ENCODE measurements around the gene HSD17B14.
"Not testable (repeated sequence)": the region's sequence is repeated elsewhere in the genome, so short reads cannot be mapped to it uniquely, and the experiment has no call there.

HSD17B14 gene

GRCh38 chr19:48867123-48867745 lies 30.9 kb upstream of the HSD17B14 start:
- DNase-seq: no peak

DNA sequence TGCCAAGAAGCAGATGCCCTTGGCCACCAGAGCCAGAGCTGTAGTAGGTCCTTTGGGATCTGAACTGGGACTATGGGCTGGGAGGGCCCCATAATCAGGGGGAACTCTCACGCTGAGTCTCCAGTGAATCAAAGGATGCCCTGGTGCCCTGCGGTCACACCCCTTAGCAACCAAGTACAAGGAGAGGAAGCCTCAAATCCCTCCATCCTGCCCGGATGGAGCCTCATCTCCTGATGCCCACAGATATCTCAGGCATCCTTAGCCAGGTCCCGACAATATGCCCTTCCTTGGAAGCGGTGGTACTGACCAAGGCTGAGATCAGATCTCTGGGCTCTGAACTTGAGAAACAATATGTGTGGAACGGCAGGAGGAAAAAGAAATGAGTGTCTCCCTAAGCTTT lies 30.4 kb upstream of the HSD17B14 start:
- no peak for DNase-seq

GRCh38 chr19:48862827-48863226 lies 26.5 kb upstream of the HSD17B14 start:
- no peak for DNase-seq

DNA sequence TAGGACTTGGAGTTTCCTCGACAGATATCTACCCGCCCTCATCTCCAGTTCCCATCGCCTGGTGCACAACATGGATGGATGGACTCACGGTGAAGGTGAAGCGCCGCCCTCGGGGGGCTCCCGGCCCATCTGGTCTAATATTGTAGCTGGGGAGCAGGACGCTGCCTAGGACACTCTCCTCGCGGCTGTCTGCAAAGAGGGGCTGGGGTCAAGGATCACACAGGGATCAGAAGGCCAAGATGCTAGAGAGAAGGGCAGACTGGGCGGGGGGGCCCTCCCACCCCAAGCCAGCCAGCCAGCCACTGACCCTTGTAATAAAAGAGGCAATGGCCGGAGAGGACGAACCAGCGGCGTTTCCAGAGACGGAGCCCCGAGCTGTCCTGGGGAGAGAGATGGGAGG lies 25.0 kb upstream of the HSD17B14 start:
- DNase-seq: no peak

DNA sequence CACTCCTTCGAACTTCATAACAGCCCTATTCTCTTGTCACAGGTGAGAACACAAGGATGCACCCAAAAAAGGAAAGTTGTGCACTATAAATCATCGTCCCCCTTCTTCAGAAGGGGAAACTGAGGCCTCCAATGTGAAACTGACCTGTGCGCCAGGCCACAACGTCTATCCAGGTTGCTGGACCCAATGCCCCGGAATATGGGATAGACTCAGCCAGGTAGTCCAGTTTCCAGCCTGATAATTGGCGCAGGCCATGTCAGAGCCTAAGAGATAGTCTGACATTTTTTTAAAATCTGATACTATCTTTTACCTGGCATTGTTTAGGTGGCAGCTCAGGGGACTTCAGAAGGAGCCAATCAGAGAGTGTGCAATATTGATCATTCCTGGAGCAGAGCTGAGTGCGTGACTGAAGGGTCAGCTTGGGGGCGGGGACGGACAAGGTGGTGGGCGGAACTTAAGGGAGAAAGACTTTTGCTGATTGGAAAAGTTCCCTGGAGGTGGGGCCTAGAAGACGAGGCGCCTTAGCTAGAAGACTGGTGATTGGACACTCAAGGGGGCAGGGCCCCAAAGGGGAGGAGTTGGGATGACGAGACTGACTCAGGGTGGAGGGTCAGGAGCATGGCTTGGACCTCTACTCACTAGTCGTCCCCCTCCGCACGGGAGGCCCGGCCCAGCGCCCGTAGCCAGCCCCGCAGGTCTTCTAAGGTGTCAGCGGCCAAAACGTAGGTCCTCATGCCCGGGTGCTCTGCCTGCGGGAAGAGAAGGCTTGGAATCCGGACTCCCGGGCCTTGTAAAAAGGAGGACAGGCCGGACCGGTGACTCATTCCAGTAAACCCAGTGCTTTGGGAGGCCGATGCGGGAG lies 23.7 kb upstream of the HSD17B14 start:
- no peak for DNase-seq

GRCh38 chr19:48858984-48859710 lies 22.9 kb upstream of the HSD17B14 start:
- DNase-seq: no peak

- no peak for DNase-seq
Observed at GRCh38 chr19:48856921-48857320, 20.6 kb upstream of the HSD17B14 start.

DNA sequence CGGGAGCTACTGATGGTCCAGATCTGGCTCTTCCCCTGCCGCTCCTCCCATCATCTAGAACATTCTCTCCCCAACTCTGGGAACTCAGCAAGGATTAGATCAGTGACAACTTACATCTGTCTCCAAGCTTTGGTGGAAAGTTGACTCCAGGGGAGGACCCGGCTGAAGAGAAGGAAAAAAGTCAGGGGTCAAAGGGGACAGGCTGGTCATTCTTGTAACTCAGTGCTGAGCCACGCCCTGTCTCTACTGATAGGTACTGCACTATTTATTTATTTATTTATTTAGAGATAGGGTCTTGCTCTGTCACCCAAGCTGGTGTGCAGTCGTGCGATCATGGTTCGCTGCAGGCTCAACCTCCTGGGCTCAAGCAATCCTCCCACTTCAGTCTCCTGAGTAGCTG lies 17.8 kb upstream of the HSD17B14 start:
- DNase-seq: no peak

- no peak for DNase-seq
Observed at GRCh38 chr19:48853483-48853882, 17.2 kb upstream of the HSD17B14 start.

- DNase-seq: no peak
Observed at GRCh38 chr19:48852292-48852691, 16.0 kb upstream of the HSD17B14 start.

- not testable (repeated sequence) for DNase-seq
Observed at GRCh38 chr19:48846659-48847058, 10.4 kb upstream of the HSD17B14 start.

- no peak for DNase-seq
Observed at GRCh38 chr19:48845384-48845783, 9.1 kb upstream of the HSD17B14 start.

DNA sequence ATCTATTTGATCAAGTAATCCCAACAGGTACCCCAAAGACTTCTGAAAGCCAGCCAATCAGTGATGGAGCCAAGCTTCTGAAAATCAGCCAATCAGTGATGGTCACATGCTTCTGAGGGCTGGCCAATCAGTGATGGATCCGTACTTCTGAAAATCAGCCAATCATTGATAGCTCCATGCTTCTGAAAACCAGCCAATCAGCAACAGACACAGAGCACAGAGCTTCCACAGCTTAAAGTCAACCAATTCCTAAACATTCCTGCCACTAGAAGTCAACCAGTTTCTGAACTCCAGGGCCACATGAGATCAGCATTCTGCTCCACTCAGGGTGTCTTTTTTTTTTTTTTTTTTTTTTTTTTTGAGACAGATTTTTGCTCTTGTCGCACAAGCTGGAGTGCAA lies 8.2 kb upstream of the HSD17B14 start:
- no peak for DNase-seq

- peak; percentile 51 to 62 for DNase-seq
Observed at GRCh38 chr19:48842789-48843162, 6.5 kb upstream of the HSD17B14 start.

- DNase-seq: no peak
Observed at GRCh38 chr19:48841571-48841970, 5.3 kb upstream of the HSD17B14 start.

DNA sequence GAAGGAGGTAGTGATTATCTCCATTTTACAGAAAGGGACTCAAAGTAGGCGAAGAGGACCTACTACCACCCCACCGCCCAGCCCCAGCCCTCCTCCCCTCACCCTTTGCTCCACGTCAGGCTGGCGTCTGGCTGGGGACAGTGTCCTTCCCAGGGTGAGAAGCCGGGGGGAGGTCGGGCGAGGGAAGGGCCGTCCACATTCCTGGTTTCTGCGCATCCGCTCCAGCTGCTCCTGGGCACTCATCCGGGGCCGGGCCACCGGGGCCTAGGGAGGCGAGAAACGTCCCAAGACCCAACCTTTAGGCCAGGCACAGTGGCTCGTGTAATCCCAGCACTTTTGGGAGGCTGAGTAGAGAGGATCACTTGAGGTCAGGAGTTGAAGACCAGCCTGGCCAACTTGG lies 4.8 kb upstream of the HSD17B14 start:
- no peak for DNase-seq

- DNase-seq: no peak
Observed at GRCh38 chr19:48837687-48838086, 1.4 kb upstream of the HSD17B14 start.

- DNase-seq: peak; percentile 32 to 54
Observed at GRCh38 chr19:48837051-48837524, 797 bp upstream of the HSD17B14 start.

- peak; percentile 88 to 89 for DNase-seq
Observed at GRCh38 chr19:48835734-48836088, 580 bp downstream of the HSD17B14 start.

DNA sequence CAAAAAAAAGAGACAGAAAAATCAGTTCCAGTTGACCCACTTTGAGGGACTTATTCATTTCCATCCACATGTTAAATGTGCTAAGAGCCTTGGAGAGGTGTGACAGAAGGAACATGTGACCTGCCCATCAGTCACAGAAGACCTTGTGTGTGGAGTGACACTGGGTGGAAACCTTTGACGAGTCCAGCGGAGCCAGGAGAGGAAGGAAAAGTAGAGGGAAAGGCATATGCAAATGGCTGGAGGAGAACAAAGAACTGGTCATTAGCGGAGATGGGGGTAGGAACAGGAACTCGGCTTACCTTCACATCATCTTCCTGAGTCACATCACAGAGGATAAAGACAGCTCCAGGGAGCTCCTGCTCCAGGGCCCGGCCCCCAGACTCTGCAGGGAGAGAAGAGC lies 2.3 kb downstream of the HSD17B14 start:
- DNase-seq: no peak

- DNase-seq: no peak
Observed at GRCh38 chr19:48833049-48833448, 3.2 kb downstream of the HSD17B14 start.

DNA sequence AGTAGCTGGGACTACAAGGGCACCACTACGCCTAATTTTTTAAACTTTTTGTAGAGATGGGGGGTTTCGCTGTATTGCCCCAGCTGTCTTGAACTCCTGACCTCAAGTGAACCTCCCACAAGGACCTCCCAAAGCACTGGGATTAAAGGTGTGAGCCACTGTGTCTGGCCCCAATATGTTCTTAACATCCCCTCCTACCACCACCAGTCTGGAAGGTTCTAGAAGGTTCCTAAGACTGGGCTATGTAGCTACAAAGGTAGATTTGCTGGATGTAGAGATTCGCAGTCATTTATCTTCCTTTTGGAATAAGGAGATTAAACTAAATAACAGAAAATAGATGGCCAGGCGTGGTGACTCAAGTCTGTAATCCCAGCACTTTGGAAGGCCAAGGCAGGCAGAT lies 5.3 kb downstream of the HSD17B14 start:
- no peak for DNase-seq

GRCh38 chr19:48830088-48830487 lies 6.2 kb downstream of the HSD17B14 start:
- DNase-seq: no peak

- no peak for DNase-seq
Observed at GRCh38 chr19:48826606-48827020, 9.7 kb downstream of the HSD17B14 start.
